K562 (cell line): ENCODE data around the gene NFATC3. TPM values are rescaled to one million over a fixed set of nuclear protein-coding genes. Genes with fewer than 3 reads are reported as not detected.

ENCODE experiments used
- DPF2 ChIP-seq: fragments of 450-650 bp; IDR thresholded peaks from 2 replicates; pipeline ENCODE4 v1.6.1; 2016
- ETV1 ChIP-seq: fragments of 450-650 bp; conservative IDR thresholded peaks from 2 replicates; pipeline ENCODE4 v1.6.1; 2016; ENCODE audit warnings: missing genetic modification characterization, control low read depth, low read depth, missing compliant biosample characterization
- HNRNPL ChIP-seq: fragments of 200-400 bp; formaldehyde crosslinking; IDR thresholded peaks from 2 replicates; pipeline ENCODE4 v1.6.1; 2017; ENCODE audit warnings: low read depth, mild to moderate bottlenecking, low read length
- KHSRP ChIP-seq: fragments of 450-650 bp; IDR thresholded peaks from 2 replicates; pipeline ENCODE4 v1.6.1; 2017
- MEF2A ChIP-seq: IDR thresholded peaks from 2 replicates; pipeline ENCODE4 v1.6.1; 2011; ENCODE audit warnings: low read depth, mild to moderate bottlenecking, low read length, moderate library complexity; ENCODE audit not compliant: control insufficient read depth
- NFE2L1 ChIP-seq: fragments of 450-650 bp; IDR thresholded peaks from 2 replicates; pipeline ENCODE4 v1.6.1; 2016; ENCODE audit warnings: missing genetic modification characterization, low read depth, mild to moderate bottlenecking, missing compliant biosample characterization, moderate library complexity, borderline replicate concordance
- NFIC ChIP-seq: fragments of 450-650 bp; IDR thresholded peaks from 2 replicates; pipeline ENCODE4 v1.6.1; 2017; ENCODE audit warnings: mild to moderate bottlenecking, inconsistent platforms
- NR3C1 ChIP-seq: sonication (generic); formaldehyde crosslinking; IDR thresholded peaks from 2 replicates; pipeline ENCODE4 v1.8.1; 2022; ENCODE audit warnings: missing genetic modification reagents
- POLR2A ChIP-seq: fragments of 450-650 bp; conservative IDR thresholded peaks from 2 replicates; pipeline ENCODE4 v1.6.1; 2016
- POLR2H ChIP-seq: IDR thresholded peaks from 2 replicates; pipeline ENCODE4 v1.6.1; 2016; ENCODE audit warnings: missing genetic modification characterization, low read depth, mild to moderate bottlenecking, control low read depth, missing compliant biosample characterization, moderate library complexity
- SIRT6 ChIP-seq: IDR thresholded peaks from one replicate; pipeline ENCODE4 v1.6.1; 2012; ENCODE audit warnings: low read depth, mild to moderate bottlenecking, control low read depth, inconsistent platforms, low read length, moderate library complexity
- SUPT5H ChIP-seq: fragments of 450-650 bp; IDR thresholded peaks from 2 replicates; pipeline ENCODE4 v1.6.1; 2016
- ZC3H4 ChIP-seq: sonication (generic); formaldehyde crosslinking; IDR thresholded peaks from 2 replicates; pipeline ENCODE4 v1.9.0; 2021; ENCODE audit warnings: missing genetic modification reagents, borderline replicate concordance
- ZNF76 ChIP-seq: fragments of 250-450 bp; sonication (Bioruptor Pico); IDR thresholded peaks from 2 replicates; pipeline ENCODE4 v1.4.0; 2020; ENCODE audit warnings: mild to moderate bottlenecking, moderate library complexity, borderline replicate concordance
- ZNF764 ChIP-seq: fragments of 250-450 bp; sonication (Bioruptor Pico); IDR thresholded peaks from 2 replicates; pipeline ENCODE4 v1.4.0; 2020; ENCODE audit warnings: low read depth, mild to moderate bottlenecking, moderate library complexity
- polyA plus RNA-seq, 8 experiments: library from polyadenylated mRNA; depleted of rRNA in 4 of 8; stranded (reverse) in 5 of 8; unstranded in 3 of 8; fragments of >200 nt; fragmentation: Nextera tagmentation in 2 of 8; fragmentation: Illumina TruSeq in 1 of 8; extraction: Ambion mirVana in 2 of 8; extraction: Trizol in 1 of 8; gene quantifications; 2 replicates each; pipeline versions ENCODE4 v1.2.1 to v1.2.3, GENCODE V29; 2011 to 2014; ENCODE audit warnings: inconsistent platforms in 1 of 8, missing spikeins in 1 of 8
- total RNA-seq, 7 experiments: library from RNA; depleted of rRNA in 6 of 7; stranded (reverse); fragments of >200 nt in 6 of 7; fragmentation: Illumina TruSeq in 2 of 7; extraction: Trizol in 2 of 7; gene quantifications; 2 replicates each; pipeline versions ENCODE4 v1.2.1 to v1.2.3, GENCODE V29; 2011 to 2021; ENCODE audit warnings: low replicate concordance in 1 of 7
- TF ChIP-seq, protein P1 (sequence below), 2 experiments: fragments of 450-650 bp; IDR thresholded peaks; 2 replicates each; pipeline ENCODE4 v1.6.1; 2016
- TF ChIP-seq, protein P2 (sequence below): fragments of 250-450 bp; sonication (Bioruptor Pico); IDR thresholded peaks from 2 replicates; pipeline ENCODE4 v1.8.0; 2022; ENCODE audit warnings: inconsistent platforms, mild to moderate bottlenecking, moderate library complexity, borderline replicate concordance
- TF ChIP-seq, protein P3 (sequence below): sonication (generic); formaldehyde crosslinking; IDR thresholded peaks from 2 replicates; pipeline ENCODE4 v1.8.0; 2022; ENCODE audit warnings: missing genetic modification reagents, mild to moderate bottlenecking, moderate library complexity, borderline replicate concordance
- TF ChIP-seq, protein P4 (sequence below): sonication (generic); formaldehyde crosslinking; IDR thresholded peaks from 2 replicates; pipeline ENCODE4 v1.8.0; 2022; ENCODE audit warnings: mild to moderate bottlenecking, missing genetic modification reagents
- TF ChIP-seq, protein P5 (sequence below): fragments of 450-650 bp; IDR thresholded peaks from 2 replicates; pipeline ENCODE4 v1.6.1; 2018; ENCODE audit warnings: mild to moderate bottlenecking, low read depth; ENCODE audit not compliant: partially characterized antibody

NFATC3 gene
- total and polyA plus RNA-seq, 9 of the 15 experiments (the other 6 are each of a cell fraction or from before 2014, with no cell fraction given): 15.7 to 98.4 (median 59.4) TPM

DNA sequence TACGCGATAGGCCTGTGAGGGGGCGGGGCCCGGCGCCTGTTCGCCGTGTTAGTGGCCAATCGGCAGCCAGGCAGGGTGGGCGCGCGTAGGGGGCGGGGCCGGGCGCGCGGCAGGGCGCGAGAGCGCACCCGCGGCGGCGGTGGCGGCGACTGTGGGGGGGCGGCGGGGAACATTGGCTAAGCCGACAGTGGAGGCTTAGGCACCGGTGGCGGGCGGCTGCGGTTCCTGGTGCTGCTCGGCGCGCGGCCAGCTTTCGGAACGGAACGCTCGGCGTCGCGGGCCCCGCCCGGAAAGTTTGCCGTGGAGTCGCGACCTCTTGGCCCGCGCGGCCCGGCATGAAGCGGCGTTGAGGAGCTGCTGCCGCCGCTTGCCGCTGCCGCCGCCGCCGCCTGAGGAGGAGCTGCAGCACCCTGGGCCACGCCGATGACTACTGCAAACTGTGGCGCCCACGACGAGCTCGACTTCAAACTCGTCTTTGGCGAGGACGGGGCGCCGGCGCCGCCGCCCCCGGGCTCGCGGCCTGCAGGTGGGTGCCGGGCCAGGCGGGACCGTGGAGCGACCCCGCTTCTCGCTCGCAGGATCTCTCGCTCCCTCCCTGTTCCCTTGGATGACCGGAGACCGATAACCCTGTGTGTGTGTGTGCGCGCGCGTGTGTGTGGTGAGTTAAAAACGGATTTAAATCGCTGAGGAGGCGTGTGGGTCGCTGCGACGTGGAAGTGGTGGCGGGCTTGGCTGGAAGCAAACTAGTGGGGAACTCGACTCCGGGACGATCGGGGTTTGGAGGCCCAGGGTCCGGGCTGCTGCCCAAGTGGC is at the start of gene NFATC3 (continued):
- no peak for TF ChIP-seq SIRT6
- TF ChIP-seq, protein P1, sequence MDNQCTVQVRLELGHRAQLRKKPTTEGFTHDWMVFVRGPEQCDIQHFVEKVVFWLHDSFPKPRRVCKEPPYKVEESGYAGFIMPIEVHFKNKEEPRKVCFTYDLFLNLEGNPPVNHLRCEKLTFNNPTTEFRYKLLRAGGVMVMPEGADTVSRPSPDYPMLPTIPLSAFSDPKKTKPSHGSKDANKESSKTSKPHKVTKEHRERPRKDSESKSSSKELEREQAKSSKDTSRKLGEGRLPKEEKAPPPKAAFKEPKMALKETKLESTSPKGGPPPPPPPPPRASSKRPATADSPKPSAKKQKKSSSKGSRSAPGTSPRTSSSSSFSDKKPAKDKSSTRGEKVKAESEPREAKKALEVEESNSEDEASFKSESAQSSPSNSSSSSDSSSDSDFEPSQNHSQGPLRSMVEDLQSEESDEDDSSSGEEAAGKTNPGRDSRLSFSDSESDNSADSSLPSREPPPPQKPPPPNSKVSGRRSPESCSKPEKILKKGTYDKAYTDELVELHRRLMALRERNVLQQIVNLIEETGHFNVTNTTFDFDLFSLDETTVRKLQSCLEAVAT (IDR thresholded peaks at IDR 0.05): peak; percentile 71 to 81; a peak in 3 of 4 replicates
- peak; percentile 12 for TF ChIP-seq POLR2A
- TF ChIP-seq, protein P2, sequence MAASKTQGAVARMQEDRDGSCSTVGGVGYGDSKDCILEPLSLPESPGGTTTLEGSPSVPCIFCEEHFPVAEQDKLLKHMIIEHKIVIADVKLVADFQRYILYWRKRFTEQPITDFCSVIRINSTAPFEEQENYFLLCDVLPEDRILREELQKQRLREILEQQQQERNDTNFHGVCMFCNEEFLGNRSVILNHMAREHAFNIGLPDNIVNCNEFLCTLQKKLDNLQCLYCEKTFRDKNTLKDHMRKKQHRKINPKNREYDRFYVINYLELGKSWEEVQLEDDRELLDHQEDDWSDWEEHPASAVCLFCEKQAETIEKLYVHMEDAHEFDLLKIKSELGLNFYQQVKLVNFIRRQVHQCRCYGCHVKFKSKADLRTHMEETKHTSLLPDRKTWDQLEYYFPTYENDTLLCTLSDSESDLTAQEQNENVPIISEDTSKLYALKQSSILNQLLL (CRISPR knock-in tag): no peak
- no peak for TF ChIP-seq ZNF76 (CRISPR knock-in tag)
- no peak; the same call in 1 of the 2 replicates for TF ChIP-seq NR3C1 (CRISPR knock-in tag)
- peak; percentile 80 for TF ChIP-seq NFIC
- TF ChIP-seq, protein P3, sequence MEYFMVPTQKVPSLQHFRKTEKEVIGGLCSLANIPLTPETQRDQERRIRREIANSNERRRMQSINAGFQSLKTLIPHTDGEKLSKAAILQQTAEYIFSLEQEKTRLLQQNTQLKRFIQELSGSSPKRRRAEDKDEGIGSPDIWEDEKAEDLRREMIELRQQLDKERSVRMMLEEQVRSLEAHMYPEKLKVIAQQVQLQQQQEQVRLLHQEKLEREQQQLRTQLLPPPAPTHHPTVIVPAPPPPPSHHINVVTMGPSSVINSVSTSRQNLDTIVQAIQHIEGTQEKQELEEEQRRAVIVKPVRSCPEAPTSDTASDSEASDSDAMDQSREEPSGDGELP (CRISPR knock-in tag): peak; percentile 32; the same call in 1 of the 2 replicates
- TF ChIP-seq ZC3H4 (CRISPR knock-in tag): no peak
- TF ChIP-seq, protein P4, sequence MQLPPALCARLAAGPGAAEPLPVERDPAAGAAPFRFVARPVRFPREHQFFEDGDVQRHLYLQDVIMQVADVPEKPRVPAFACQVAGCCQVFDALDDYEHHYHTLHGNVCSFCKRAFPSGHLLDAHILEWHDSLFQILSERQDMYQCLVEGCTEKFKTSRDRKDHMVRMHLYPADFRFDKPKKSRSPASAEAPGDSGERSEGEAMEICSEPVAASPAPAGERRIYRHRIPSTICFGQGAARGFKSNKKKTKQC (CRISPR knock-in tag): no peak; the same call in 1 of the 2 replicates
- no peak for TF ChIP-seq DPF2
- no peak for TF ChIP-seq NFE2L1
- 0 out of 2 replicates have a peak, but pooled peaks have one; percentile 54 for TF ChIP-seq POLR2H (tag)
- TF ChIP-seq MEF2A: no peak
- TF ChIP-seq HNRNPL: 0 out of 2 replicates have a peak, but pooled peaks have one; percentile 22
- TF ChIP-seq, protein P5, sequence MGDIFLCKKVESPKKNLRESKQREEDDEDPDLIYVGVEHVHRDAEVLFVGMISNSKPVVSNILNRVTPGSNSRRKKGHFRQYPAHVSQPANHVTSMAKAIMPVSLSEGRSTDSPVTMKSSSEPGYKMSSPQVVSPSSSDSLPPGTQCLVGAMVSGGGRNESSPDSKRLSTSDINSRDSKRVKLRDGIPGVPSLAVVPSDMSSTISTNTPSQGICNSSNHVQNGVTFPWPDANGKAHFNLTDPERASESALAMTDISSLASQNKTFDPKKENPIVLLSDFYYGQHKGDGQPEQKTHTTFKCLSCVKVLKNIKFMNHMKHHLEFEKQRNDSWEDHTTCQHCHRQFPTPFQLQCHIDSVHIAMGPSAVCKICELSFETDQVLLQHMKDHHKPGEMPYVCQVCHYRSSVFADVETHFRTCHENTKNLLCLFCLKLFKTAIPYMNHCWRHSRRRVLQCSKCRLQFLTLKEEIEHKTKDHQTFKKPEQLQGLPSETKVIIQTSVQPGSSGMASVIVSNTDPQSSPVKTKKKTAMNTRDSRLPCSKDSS: no peak
- TF ChIP-seq SUPT5H: no peak; the same call in none of the 2 replicates
- TF ChIP-seq KHSRP: no peak
- no peak for TF ChIP-seq ZNF764 (CRISPR knock-in tag)
- TF ChIP-seq ETV1 (tag): peak; percentile 32; the same call in 1 of the 2 replicates
